Mesendoderm (in vitro differentiated cells): ENCODE results near the gene UMOD.

Experiments
- DNase-seq: peaks from one replicate; pipeline ENCODE4 v3.0.0; 2013
- H2AK5ac ChIP-seq: 2 replicates; pipeline ENCODE4 v1.6.1; 2013; ENCODE audit warnings: low read length, inconsistent platforms
- H2BK120ac ChIP-seq: 2 replicates; pipeline ENCODE4 v1.6.1; 2013; ENCODE audit warnings: low read depth, mild to moderate bottlenecking, low read length, moderate library complexity, mixed read lengths
- H2BK15ac ChIP-seq: replicated peaks from 2 replicates; pipeline ENCODE4 v1.6.1; 2013; ENCODE audit warnings: low read depth, mild to moderate bottlenecking, moderate library complexity
- H2BK5ac ChIP-seq: 2 replicates; pipeline ENCODE4 v1.6.1; 2013; ENCODE audit warnings: low read length, inconsistent platforms
- H3K18ac ChIP-seq: 2 replicates; pipeline ENCODE4 v1.6.1; 2013; ENCODE audit warnings: mild to moderate bottlenecking, low read length, mixed read lengths
- H3K23ac ChIP-seq: one replicate; pipeline ENCODE4 v1.6.1; 2013; ENCODE audit warnings: low read length
- H3K27ac ChIP-seq: 2 replicates; pipeline ENCODE4 v1.5.1; 2013; ENCODE audit warnings: low read depth, mild to moderate bottlenecking, inconsistent platforms, low read length, moderate library complexity
- H3K27me3 ChIP-seq: 2 replicates; pipeline ENCODE4 v1.6.1; 2013; ENCODE audit warnings: low read length, control low read depth, mild to moderate bottlenecking, inconsistent platforms; ENCODE audit not compliant: insufficient read depth, poor library complexity
- H3K36me3 ChIP-seq: 2 replicates; pipeline ENCODE4 v1.6.1; 2013; ENCODE audit warnings: low read length, inconsistent platforms; ENCODE audit not compliant: control insufficient read depth, insufficient read depth
- H3K4ac ChIP-seq: one replicate; pipeline ENCODE4 v1.6.1; 2013; ENCODE audit warnings: low read depth, mild to moderate bottlenecking, low read length, moderate library complexity
- H3K4me1 ChIP-seq: 2 replicates; pipeline ENCODE4 v1.6.1; 2013; ENCODE audit warnings: low read depth, low read length, inconsistent platforms; ENCODE audit not compliant: control insufficient read depth
- H3K4me2 ChIP-seq: 2 replicates; pipeline ENCODE4 v1.6.1; 2013; ENCODE audit warnings: low read length
- H3K4me3 ChIP-seq: 2 replicates; pipeline ENCODE4 v1.5.1; 2013; ENCODE audit warnings: mild to moderate bottlenecking, low read length
- H3K56ac ChIP-seq: one replicate; pipeline ENCODE4 v1.6.1; 2013; ENCODE audit warnings: low read length
- H3K79me1 ChIP-seq: 2 replicates; pipeline ENCODE4 v1.6.1; 2013; ENCODE audit warnings: low read length, inconsistent platforms
- H3K79me2 ChIP-seq: 2 replicates; pipeline ENCODE4 v1.6.1; 2013; ENCODE audit warnings: mild to moderate bottlenecking, low read length; ENCODE audit not compliant: control insufficient read depth, insufficient read depth
- H3K9ac ChIP-seq: 2 replicates; pipeline ENCODE4 v1.6.1; 2013; ENCODE audit warnings: low read length, inconsistent platforms
- H4K5ac ChIP-seq: one replicate; pipeline ENCODE4 v1.6.1; 2013; ENCODE audit warnings: low read length
- H4K8ac ChIP-seq: one replicate; pipeline ENCODE4 v1.6.1; 2013; ENCODE audit warnings: low read depth, mild to moderate bottlenecking, control low read depth, low read length, moderate library complexity
- WGBS: extraction: QIAGEN DNeasy Blood & Tissue Kit; methylation state at CpG from one replicate; pipeline ENCODE4 v1.1.7; 2013; ENCODE audit warnings: low lambda C conversion rate, missing lambda C conversion rate; ENCODE audit not compliant: insufficient coverage; ENCODE audit errors: extremely low coverage; 5-methylcytosine and 5-hydroxymethylcytosine counted together

UMOD gene

DNA sequence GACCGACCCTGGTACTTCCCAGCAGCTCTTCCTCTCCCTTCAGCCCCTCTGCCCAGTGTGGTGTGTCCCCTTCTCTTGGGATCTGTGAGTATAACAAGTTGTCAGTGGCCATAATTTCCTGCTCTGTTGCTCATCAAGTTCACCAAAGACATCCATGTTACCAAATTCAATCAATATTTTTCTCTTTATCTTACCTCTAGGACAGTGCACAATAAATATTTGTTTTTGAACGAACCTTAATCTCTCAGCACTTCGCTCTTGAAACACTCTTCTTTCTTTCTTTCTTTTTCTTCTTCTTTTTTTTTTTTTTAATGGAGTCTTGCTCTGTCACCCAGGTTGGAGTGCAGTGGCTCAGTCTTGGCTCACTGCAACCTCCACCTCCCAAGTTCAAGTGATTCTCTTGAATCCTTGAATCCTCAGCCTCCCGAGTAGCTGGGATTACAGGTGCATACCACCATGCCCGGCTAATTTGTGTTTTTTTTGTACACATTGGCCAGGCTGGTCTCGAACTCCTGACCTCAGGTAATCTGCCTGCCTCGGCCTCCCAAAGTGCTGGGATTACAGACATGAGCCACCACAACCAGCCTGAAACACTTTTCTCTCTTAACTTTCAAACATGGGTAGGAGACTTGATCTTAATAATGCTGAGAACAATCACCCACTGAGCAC, 2.7 kb upstream of the UMOD start:
- Histone ChIP-seq H2BK15ac (no peak overlapping the region), H3K9ac (no peak overlapping the region), H3K79me2 (no peaks in the 10 kb centered on the region), H2BK120ac (no peak overlapping the region), H4K5ac (no peak overlapping the region), H4K8ac (no peak overlapping the region), H3K4me1 (no peaks in the 10 kb centered on the region), H3K18ac (no peak overlapping the region), H3K36me3 (no peaks in the 10 kb centered on the region), H3K23ac (no peak overlapping the region), H2BK5ac (no peak overlapping the region), H3K56ac (no peak overlapping the region), H3K4ac (no peak overlapping the region), H2AK5ac (no peak overlapping the region), H3K27ac (no peak overlapping the region), H3K27me3 (no peaks in the 10 kb centered on the region), H3K4me3 (no peak overlapping the region), H3K79me1 (no peaks in the 10 kb centered on the region), H3K4me2 (no peak overlapping the region)
- no CpG with 5 or more reads among the region's 7 CpGs for WGBS
- no peak for DNase-seq

DNA sequence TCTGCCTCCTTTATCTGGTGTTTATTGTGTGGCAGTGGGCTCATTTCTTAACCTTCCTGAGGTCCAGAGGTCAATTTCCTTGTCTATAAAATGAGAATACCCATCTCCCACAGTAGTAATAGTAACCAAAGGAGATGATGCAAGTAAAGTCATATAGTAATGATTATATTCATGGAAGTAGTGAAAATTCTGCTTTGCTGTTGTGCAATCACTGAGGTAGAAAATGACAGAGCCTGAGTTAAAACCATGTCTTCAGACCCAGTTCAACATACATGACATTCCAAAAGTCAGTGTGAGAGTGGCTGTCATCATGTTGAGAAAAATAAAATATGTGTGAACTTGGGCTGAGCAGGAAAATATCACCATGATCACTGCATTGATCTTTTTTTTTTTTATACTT, 864 bp upstream of the UMOD start:
- Histone ChIP-seq H3K23ac (no peak overlapping the region), H3K4ac (no peak overlapping the region), H3K9ac (no peak overlapping the region), H2BK5ac (no peak overlapping the region), H3K4me2 (no peak overlapping the region), H3K56ac (no peak overlapping the region), H3K4me3 (no peak overlapping the region), H3K79me2 (no peaks in the 10 kb centered on the region), H3K18ac (no peak overlapping the region), H2BK120ac (no peak overlapping the region), H3K36me3 (no peaks in the 10 kb centered on the region), H3K4me1 (no peaks in the 10 kb centered on the region), H2BK15ac (no peak overlapping the region), H2AK5ac (no peak overlapping the region), H4K8ac (no peak overlapping the region), H3K27me3 (no peaks in the 10 kb centered on the region), H4K5ac (no peak overlapping the region), H3K27ac (no peak overlapping the region), H3K79me1 (no peaks in the 10 kb centered on the region)
- DNase-seq = no peak

DNA sequence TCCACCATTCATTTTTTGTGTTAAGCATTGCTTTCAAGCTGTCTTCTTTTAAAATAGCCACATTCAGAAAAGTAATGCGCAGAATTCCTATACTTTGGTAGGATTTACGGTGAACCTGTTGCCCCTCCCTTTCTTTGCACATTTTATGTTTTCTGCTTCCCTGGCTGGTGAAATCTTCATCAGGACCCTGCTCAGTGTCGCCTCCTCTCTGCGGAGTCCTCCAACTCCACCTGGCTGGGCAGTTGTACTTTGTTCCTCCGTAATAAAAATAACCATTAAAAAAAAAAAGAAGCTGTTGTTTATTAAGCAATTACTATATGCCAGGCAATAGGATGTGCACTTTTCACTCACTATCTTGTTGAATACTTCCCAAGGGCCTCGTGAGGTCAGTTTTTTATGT, 2.9 kb downstream of the UMOD start:
- H3K36me3 ChIP-seq = no peaks in the 10 kb centered on the region
- WGBS = no CpG with 5 or more reads among the region's 6 CpGs
- no peaks in the 10 kb centered on the region for H3K4me1 ChIP-seq
- H2BK120ac ChIP-seq = no peak overlapping the region
- no peak overlapping the region for H3K18ac ChIP-seq
- no peak overlapping the region for H4K8ac ChIP-seq
- no peaks in the 10 kb centered on the region for H3K79me2 ChIP-seq
- no peaks in the 10 kb centered on the region for H3K79me1 ChIP-seq
- H4K5ac ChIP-seq = no peak overlapping the region
- no peak overlapping the region for H3K27ac ChIP-seq
- H3K4me2 ChIP-seq = no peak overlapping the region
- no peak for DNase-seq
- no peak overlapping the region for H3K4me3 ChIP-seq
- H2AK5ac ChIP-seq = no peak overlapping the region
- H2BK15ac ChIP-seq = no peak overlapping the region
- no peaks in the 10 kb centered on the region for H3K27me3 ChIP-seq
- no peak overlapping the region for H3K4ac ChIP-seq
- H3K23ac ChIP-seq = no peak overlapping the region
- H2BK5ac ChIP-seq = no peak overlapping the region
- H3K56ac ChIP-seq = no peak overlapping the region
- H3K9ac ChIP-seq = no peak overlapping the region

DNA sequence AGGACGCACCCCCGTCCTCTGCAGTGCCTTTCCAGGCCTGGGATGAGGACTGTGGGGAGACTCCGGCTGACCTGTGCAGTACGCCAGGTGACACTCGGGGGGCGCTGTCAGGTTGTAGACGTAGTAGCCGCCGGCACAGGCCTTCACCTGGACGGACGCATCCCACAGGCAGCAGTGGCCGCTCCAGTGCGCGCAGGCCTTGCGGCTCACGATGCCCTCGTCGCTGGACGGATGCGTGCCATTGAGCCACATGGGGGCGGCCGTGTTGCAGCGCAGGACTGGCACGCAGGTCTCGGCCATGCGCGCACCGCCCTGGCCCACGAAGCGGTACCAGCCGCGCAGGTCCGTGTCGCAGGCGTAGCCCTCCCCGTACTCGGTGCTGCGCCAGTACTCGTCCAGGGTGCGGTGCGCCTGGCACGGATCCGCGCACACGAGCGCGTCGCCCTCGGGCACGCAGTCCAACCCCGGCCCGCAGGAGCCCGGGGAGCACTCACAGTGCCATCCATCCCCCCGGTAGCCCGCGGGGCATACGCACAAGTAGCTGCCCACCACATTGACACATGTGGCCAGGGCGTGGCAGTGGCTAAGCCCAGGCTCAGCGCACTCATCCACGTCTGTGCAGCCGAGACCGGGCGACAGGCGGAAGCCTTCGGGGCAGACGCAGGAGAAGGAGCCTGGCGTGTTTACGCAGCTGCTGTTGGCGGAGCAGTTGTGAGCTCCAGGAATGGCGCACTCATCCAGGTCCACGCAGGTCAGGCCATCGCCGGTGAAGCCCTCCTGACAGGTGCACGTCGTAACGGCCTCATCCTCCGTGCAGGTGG, 3.9 kb downstream of the UMOD start:
- H3K9ac ChIP-seq = no peak overlapping the region
- no peak overlapping the region for H3K27ac ChIP-seq
- no peak overlapping the region for H4K8ac ChIP-seq
- H3K27me3 ChIP-seq = no peaks in the 10 kb centered on the region
- no CpG with 5 or more reads among the region's 77 CpGs for WGBS
- no peak overlapping the region for H2BK15ac ChIP-seq
- no peak overlapping the region for H3K18ac ChIP-seq
- no peak overlapping the region for H2BK5ac ChIP-seq
- H3K4me1 ChIP-seq = no peaks in the 10 kb centered on the region
- no peak overlapping the region for H3K4me3 ChIP-seq
- H2AK5ac ChIP-seq = no peak overlapping the region
- no peak overlapping the region for H3K4ac ChIP-seq
- no peak overlapping the region for H4K5ac ChIP-seq
- H2BK120ac ChIP-seq = no peak overlapping the region
- H3K23ac ChIP-seq = no peak overlapping the region
- H3K79me1 ChIP-seq = no peaks in the 10 kb centered on the region
- no peaks in the 10 kb centered on the region for H3K36me3 ChIP-seq
- DNase-seq = peak; percentile 18
- no peak overlapping the region for H3K4me2 ChIP-seq
- H3K79me2 ChIP-seq = no peaks in the 10 kb centered on the region
- H3K56ac ChIP-seq = no peak overlapping the region

DNA sequence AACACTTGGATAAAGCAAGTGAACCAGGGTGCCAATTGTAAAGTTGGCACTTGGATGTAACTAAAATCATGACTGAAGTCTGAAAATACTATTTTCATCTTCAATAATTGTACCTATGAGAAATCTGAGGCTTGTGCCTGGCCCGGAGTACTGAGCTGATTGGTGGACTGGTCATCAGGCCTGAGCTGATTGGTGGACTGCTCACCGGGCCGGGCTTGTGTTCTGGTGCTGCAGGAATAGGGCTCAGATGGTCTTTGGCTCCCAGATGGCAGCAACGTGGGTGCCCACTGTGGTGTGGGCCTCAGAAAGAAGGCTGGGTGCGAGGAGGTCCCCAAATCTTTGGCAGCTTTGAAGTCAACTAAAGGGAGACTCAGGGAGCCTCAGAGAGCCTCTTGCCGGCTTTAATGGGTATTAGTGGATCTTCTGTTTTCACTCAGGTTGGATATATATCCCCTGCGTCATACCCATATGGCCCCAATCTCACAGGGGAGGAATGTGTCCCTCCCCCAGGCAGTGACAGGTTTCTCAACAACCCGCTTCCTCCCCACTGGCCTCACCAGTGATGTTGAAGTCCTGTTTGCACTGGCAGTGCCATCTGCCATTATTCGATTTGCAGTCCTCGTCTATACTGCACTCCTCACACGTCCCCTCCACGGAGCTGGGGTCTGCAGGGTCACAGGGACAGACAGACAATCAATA, 4.7 kb downstream of the UMOD start:
- H3K23ac ChIP-seq = no peak overlapping the region
- H3K79me1 ChIP-seq = no peaks in the 10 kb centered on the region
- no peaks in the 10 kb centered on the region for H3K79me2 ChIP-seq
- no peak overlapping the region for H2BK5ac ChIP-seq
- H3K4ac ChIP-seq = no peak overlapping the region
- no peak overlapping the region for H3K9ac ChIP-seq
- H3K56ac ChIP-seq = no peak overlapping the region
- no peak overlapping the region for H3K4me3 ChIP-seq
- no CpG with 5 or more reads among the region's 12 CpGs for WGBS
- no peak overlapping the region for H2AK5ac ChIP-seq
- no peaks in the 10 kb centered on the region for H3K4me1 ChIP-seq
- no peak overlapping the region for H4K8ac ChIP-seq
- H3K36me3 ChIP-seq = no peaks in the 10 kb centered on the region
- no peak overlapping the region for H2BK120ac ChIP-seq
- H3K4me2 ChIP-seq = no peak overlapping the region
- no peaks in the 10 kb centered on the region for H3K27me3 ChIP-seq
- H4K5ac ChIP-seq = no peak overlapping the region
- no peak overlapping the region for H3K27ac ChIP-seq
- no peak for DNase-seq
- no peak overlapping the region for H2BK15ac ChIP-seq
- H3K18ac ChIP-seq = no peak overlapping the region
